NCI-H2227 treated with DMSO at 0.1 percent for 48 hours (cell line): Measurements from ENCODE around the gene OR10H4.
"Not testable (repeated sequence)": the region's sequence is repeated elsewhere in the genome, so short reads cannot be mapped to it uniquely, and the experiment has no call there.

Source experiments
- DNase-seq: peaks from one replicate; lab custom pipeline; 2025; lab: John Stamatoyannopoulos, UW

OR10H4 gene

DNA sequence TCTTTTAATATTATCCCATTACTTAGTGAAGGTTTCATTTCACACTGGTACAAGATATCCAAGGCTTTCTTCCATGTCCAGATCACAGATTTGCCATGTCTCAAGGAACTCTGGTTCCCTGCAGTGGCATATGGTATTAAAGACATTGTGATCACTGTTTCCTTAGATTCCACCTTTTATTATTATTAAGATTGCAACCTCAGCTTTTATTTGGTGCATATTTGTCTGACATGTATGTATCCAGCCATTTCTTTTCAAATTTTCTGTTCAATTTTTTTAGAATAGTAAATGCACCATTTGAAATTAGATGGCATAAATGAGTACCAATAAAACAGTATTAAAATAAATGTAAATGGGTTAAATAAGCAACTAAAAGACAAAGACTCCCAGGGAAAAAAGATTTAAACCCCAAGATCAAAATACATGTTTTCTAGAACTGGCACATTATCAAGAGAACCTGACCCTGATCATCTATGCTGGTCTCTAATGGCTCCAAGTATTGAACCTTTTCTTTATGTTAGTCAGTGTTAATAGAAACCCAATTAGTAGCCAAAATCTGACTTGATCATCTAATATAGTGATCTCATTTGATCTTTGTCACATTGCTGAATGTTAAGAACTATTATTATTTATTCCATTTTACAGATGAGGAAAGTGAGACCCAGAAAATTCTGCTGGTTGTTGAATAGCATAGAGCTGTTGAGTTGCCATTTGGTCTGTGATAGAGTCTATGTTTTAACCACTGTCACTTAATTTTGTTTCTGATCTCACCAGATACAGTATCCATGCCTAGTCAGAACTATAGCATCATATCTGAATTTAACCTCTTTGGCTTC, at the start of gene OR10H4:
TSS of gene OR10H4 (plus strand) at position 786 of the 836 bp plus-strand sequence. CDS start at position 786, 0 bp downstream.
- no peak for DNase-seq

DNA sequence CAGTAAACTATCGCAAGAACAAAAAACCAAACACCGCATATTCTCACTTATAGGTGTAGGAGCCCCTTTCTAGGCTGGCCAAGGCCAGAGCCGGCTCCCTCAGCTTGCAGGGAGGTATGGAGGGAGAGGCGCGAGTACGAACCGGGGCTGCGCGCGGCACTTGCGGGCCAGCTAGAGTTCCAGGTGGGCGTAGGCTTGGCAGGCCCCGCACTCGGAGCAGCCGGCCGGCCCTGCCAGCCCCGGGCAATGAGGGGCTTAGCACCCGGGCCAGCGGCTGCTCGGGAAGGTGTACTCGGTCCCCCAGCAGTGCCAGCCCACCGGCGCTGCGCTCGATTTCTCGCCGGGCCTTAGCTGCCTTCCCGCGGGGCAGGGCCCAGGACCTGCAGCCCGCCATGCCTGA, 49.2 kb upstream of the OR10H4 start:
- not testable (repeated sequence) for DNase-seq

DNA sequence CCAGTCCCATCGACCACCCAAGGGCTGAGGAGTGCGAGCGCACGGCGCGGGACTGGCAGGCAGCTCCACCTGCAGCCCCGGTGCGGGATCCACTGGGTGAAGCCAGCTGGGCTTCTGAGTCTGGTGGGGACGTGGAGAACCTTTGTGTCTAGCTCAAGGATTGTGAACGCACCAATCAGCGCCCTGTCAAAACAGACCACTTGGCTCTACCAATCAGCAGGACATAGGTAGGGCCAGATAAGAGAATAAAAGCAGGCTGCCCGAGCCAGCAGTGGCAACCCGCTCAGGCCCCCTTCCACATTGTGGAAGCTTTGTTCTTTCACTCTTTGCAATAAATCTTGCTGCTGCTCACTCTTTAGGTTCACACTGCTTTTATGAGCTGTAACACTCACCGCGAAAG, 48.8 kb upstream of the OR10H4 start:
- DNase-seq: not testable (repeated sequence)

GRCh38 chr19:15900504-15900903, 48.3 kb upstream of the OR10H4 start:
- no peak for DNase-seq

- DNase-seq: no peak
Measured at GRCh38 chr19:15902254-15902653, 46.6 kb upstream of the OR10H4 start.

- DNase-seq: not testable (repeated sequence)
Measured at GRCh38 chr19:15902898-15903297, 45.9 kb upstream of the OR10H4 start.

DNA sequence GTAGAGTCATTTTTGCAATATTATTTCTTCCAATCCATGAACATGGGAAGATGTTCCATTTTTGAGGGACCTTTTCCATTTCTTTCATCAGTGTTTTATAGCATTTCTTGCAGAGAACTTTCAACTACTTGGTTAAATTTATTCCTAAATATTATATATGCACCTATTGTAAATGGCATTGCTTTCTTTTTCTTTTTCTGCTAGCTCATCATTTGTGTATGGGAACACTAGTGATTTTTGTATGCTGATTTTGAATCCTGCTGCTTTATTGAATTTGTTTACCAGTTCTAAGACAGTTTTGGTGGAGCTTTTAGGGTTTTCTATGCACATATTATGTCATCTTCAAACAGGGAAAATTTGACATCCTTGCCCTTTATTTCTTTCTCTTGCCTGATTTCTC, 43.8 kb upstream of the OR10H4 start:
- DNase-seq: no peak

- DNase-seq: no peak
Measured at GRCh38 chr19:15911599-15912235, 37.1 kb upstream of the OR10H4 start.

DNA sequence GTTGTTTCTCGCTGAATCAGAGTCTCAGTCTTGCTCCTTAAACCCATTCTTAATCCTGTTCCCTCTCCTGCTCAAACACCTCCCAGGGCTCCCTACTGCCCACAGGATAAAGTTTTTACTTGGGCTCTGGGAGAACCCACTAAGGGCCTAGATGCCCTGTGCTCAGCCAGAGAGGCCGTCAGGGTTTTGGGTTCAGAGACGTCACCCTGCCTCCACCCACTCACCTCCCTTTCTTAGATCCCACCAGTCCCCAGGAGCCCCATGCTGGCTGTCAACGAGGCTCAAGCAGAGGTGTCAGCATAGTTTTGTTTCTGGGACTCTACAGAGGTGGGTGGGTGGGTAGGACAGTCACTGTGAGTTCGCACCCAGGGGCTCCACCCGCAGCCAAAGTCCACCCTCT, 35.4 kb upstream of the OR10H4 start:
- DNase-seq: no peak

GRCh38 chr19:15913830-15914229, 35.0 kb upstream of the OR10H4 start:
- DNase-seq: no peak

- DNase-seq: no peak
Measured at GRCh38 chr19:15915109-15915508, 33.7 kb upstream of the OR10H4 start.

DNA sequence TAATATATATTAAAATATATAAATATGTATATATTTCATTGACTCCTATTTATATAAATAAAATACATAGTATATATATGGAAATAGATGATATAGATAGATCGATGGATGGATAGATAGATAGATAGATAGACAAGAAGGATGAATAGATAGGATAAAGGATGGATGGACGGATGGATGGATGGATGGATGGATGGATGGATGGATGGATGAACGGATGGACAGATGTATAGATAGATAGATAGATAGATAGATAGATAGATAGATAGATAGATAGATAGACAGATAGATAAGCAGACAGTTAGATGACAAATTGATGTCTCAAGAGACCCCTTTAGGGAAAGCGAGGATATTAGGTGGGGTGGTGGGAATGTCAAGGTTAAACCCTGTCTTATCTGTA, 29.6 kb upstream of the OR10H4 start:
- no peak for DNase-seq

DNA sequence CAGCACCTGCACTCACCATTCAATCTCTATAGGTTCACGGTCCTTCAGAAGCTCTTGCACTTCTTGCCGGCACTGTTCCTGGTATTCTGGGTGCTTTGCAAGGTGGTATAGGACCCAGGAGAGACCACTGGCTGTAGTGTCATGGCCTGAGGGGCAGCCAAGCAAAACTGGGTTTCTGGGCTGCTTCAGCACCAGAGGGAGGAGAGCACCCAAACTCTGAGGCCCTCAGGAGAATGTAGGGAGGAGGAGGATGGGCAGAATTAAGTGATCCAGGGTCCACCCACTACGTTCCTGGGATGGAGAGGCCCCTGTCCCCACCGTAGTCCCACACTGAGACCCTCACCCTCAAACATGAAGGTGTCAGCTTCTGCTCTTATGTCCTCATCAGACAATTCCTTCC, 26.8 kb upstream of the OR10H4 start:
- DNase-seq: no peak

- DNase-seq: no peak
Measured at GRCh38 chr19:15923702-15924101, 25.1 kb upstream of the OR10H4 start.

- no peak for DNase-seq
Measured at GRCh38 chr19:15926484-15926883, 22.3 kb upstream of the OR10H4 start.

DNA sequence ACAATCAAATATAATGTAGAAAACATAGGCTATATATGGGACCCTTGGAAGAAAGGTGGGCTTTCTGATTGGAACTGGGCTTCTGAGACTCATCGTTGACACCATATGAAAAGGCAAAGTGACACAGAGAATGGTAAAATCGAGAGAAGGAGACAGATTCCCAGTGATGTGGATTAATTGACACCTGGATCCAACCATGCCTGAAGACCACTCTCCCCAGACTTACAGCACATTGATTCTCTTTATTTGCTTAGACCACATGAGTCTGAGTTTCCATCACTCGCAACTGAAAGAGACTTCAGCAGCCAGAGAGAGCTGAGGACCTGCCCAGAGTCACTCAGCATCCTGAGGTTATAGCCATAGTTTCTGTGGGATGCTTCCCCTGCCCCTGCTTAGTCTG, 20.5 kb upstream of the OR10H4 start:
- DNase-seq: no peak

GRCh38 chr19:15933761-15934331, 15.0 kb upstream of the OR10H4 start:
- DNase-seq: not testable (repeated sequence)

- no peak for DNase-seq
Measured at GRCh38 chr19:15934332-15935078, 14.3 kb upstream of the OR10H4 start, which contains the start of gene CYP4F11. TSS of gene CYP4F11 (minus strand) at chr19:15934529. CDS start at chr19:15934408, 121 bp downstream.

DNA sequence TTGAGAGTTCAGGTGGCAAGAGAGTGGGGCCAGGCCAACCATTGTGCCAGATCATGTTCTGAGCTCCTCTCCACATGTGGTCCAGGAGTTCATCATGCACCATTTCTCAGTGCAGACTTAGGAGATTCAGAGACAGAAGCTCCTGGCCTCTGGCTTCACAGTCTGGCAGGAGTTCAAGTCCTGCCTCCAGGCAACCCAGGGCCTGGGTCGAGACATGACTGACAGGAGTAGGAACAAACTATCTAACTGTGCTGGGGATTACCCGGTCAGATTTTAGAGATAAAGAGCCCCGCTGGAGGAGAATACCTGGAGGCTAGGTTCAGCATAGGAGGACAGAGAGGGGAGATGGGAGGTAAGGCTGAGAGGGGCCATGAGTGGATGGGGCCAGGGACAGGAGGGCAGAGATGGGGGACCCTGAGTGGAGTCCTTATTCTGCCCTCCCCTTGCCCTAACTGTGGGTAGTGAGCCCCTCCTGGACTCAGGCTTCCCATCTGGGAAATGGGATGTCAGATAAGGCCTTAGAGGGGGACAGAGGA, 13.6 kb upstream of the OR10H4 start:
- no peak for DNase-seq

GRCh38 chr19:15936173-15936572, 12.6 kb upstream of the OR10H4 start:
- no peak for DNase-seq

GRCh38 chr19:15936950-15937349, 11.9 kb upstream of the OR10H4 start:
- no peak for DNase-seq

- DNase-seq: no peak
Measured at GRCh38 chr19:15937771-15938170, 11.0 kb upstream of the OR10H4 start.
